Skin of body (tissue), 2 donors: ENCODE results near the gene SOS1. TPM values are rescaled to one million over a fixed set of nuclear protein-coding genes. Genes with fewer than 3 reads are reported as not detected.

Experiments used
- DNase-seq: peaks from one replicate; lab custom pipeline; 2025; lab: John Stamatoyannopoulos, UW
- total RNA-seq: library from RNA; depleted of rRNA; stranded (reverse); fragments of >200 nt; gene quantifications from one replicate; pipeline ENCODE4 v1.2.3, GENCODE V29; 2014

The SOS1 gene
- total RNA-seq, 1 donor from 2014 or later: 32.3 TPM

- no peak for DNase-seq
These were observed 93.4 kb downstream of the SOS1 start for GRCh38 chr2:39027421-39027820.

GRCh38 chr2:39024833-39025232, 96.0 kb downstream of the SOS1 start:
- DNase-seq: no peak

- DNase-seq: no peak
These were observed 97.2 kb downstream of the SOS1 start for GRCh38 chr2:39023649-39024048.

GRCh38 chr2:39022642-39023235, 98.1 kb downstream of the SOS1 start:
- DNase-seq: no peak

GRCh38 chr2:39020383-39020782, 100.5 kb downstream of the SOS1 start:
- DNase-seq: no peak

GRCh38 chr2:39018638-39019037, 102.2 kb downstream of the SOS1 start:
- no peak for DNase-seq

GRCh38 chr2:39017334-39017733, 103.5 kb downstream of the SOS1 start:
- DNase-seq: no peak

GRCh38 chr2:39015424-39015823, 105.4 kb downstream of the SOS1 start:
- DNase-seq: no peak

GRCh38 chr2:39013871-39014270, 107.0 kb downstream of the SOS1 start:
- DNase-seq: no peak

- DNase-seq: no peak
These were observed 112.2 kb downstream of the SOS1 start for GRCh38 chr2:39008665-39009064.

- DNase-seq: no peak
These were observed 112.9 kb downstream of the SOS1 start for GRCh38 chr2:39007875-39008504.

- no peak for DNase-seq
These were observed 120.3 kb downstream of the SOS1 start for GRCh38 chr2:39000552-39000951.

GRCh38 chr2:38997781-38998180, 123.1 kb downstream of the SOS1 start:
- DNase-seq: no peak

GRCh38 chr2:38991899-38992298, 129.0 kb downstream of the SOS1 start:
- no peak for DNase-seq

- no peak for DNase-seq
These were observed 132.1 kb downstream of the SOS1 start for GRCh38 chr2:38988716-38989115.

- DNase-seq: no peak
These were observed 138.4 kb downstream of the SOS1 start for GRCh38 chr2:38982498-38982897.

GRCh38 chr2:38981670-38982357, 139.0 kb downstream of the SOS1 start:
- DNase-seq: no peak

- no peak for DNase-seq
These were observed 139.7 kb downstream of the SOS1 start for GRCh38 chr2:38981003-38981669.

GRCh38 chr2:38978908-38979307, 141.9 kb downstream of the SOS1 start:
- DNase-seq: no peak

GRCh38 chr2:38978296-38978903, 142.5 kb downstream of the SOS1 start:
- DNase-seq: no peak

- DNase-seq: no peak
These were observed 143.8 kb downstream of the SOS1 start for GRCh38 chr2:38977047-38977446.

GRCh38 chr2:38975042-38975441, 145.8 kb downstream of the SOS1 start:
- DNase-seq: no peak
